22Rv1 (cell line): Measurements from ENCODE around the gene PHRF1.

Experiments
- H3K27ac ChIP-seq: fragments of 450-650 bp; 2 replicates; pipeline ENCODE4 v1.5.1; 2017
- ZFX ChIP-seq: fragments of 450-650 bp; IDR thresholded peaks from 2 replicates; pipeline ENCODE4 v1.6.1; 2017; ENCODE audit warnings: antibody characterized with exemption, borderline replicate concordance
- TF ChIP-seq, protein P1 (sequence below): fragments of 450-650 bp; IDR thresholded peaks from 2 replicates; pipeline ENCODE4 v1.5.1; 2017; ENCODE audit warnings: mild to moderate bottlenecking

Gene PHRF1, protein sequence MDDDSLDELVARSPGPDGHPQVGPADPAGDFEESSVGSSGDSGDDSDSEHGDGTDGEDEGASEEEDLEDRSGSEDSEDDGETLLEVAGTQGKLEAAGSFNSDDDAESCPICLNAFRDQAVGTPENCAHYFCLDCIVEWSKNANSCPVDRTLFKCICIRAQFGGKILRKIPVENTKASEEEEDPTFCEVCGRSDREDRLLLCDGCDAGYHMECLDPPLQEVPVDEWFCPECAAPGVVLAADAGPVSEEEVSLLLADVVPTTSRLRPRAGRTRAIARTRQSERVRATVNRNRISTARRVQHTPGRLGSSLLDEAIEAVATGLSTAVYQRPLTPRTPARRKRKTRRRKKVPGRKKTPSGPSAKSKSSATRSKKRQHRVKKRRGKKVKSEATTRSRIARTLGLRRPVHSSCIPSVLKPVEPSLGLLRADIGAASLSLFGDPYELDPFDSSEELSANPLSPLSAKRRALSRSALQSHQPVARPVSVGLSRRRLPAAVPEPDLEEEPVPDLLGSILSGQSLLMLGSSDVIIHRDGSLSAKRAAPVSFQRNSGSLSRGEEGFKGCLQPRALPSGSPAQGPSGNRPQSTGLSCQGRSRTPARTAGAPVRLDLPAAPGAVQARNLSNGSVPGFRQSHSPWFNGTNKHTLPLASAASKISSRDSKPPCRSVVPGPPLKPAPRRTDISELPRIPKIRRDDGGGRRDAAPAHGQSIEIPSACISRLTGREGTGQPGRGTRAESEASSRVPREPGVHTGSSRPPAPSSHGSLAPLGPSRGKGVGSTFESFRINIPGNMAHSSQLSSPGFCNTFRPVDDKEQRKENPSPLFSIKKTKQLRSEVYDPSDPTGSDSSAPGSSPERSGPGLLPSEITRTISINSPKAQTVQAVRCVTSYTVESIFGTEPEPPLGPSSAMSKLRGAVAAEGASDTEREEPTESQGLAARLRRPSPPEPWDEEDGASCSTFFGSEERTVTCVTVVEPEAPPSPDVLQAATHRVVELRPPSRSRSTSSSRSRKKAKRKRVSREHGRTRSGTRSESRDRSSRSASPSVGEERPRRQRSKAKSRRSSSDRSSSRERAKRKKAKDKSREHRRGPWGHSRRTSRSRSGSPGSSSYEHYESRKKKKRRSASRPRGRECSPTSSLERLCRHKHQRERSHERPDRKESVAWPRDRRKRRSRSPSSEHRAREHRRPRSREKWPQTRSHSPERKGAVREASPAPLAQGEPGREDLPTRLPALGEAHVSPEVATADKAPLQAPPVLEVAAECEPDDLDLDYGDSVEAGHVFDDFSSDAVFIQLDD (N-terminal part only)

DNA sequence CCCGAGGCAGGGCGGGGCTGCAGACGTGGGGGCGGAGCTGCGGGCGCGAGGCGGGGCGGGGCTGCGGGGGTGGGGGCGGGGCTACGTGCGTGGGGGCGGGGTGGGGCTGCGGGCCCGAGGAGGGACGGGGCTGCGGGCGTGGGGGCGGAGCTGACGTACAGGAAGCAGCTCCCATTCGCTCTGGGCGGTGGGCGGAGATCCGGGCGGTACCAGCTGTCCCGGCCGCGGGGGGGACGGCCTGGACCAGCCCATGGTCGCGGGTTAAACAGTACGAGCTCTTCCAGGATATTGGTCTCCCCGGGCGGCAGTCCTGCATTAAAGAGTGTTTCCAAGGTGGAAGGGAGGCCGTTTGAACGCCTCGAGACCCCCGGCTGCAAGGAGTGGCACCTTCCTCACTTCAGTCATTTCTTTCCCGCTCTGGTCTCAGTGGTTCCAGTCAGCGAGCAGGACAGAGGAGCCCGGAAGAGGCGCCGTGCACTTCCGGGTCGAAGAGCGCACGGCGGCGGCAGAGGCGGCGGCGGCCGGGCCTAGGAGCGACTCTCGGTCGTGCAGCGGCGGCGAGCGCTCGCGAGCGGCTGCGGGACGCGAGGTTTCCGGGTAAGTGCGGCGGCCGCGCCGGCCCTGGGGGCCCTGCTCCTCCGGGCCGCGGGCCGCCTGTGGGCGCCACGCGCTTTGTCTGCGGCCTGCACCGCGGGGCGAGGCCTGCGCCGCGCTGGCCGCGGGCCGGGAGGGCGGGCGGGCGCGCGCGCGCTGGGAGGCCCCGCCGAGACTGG lies at the start of gene PHRF1:
TSS of gene PHRF1 (plus strand) at position 475 of the 773 bp plus-strand sequence. CDS start 5,043 bp downstream, outside the sequence.
- TF ChIP-seq, protein P1, sequence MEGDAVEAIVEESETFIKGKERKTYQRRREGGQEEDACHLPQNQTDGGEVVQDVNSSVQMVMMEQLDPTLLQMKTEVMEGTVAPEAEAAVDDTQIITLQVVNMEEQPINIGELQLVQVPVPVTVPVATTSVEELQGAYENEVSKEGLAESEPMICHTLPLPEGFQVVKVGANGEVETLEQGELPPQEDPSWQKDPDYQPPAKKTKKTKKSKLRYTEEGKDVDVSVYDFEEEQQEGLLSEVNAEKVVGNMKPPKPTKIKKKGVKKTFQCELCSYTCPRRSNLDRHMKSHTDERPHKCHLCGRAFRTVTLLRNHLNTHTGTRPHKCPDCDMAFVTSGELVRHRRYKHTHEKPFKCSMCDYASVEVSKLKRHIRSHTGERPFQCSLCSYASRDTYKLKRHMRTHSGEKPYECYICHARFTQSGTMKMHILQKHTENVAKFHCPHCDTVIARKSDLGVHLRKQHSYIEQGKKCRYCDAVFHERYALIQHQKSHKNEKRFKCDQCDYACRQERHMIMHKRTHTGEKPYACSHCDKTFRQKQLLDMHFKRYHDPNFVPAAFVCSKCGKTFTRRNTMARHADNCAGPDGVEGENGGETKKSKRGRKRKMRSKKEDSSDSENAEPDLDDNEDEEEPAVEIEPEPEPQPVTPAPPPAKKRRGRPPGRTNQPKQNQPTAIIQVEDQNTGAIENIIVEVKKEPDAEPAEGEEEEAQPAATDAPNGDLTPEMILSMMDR: no peak
- peak; percentile 79; the same call in 1 of the 2 replicates for TF ChIP-seq ZFX
- peak within 1 kb of the TSS; percentile 91 for H3K27ac ChIP-seq

DNA sequence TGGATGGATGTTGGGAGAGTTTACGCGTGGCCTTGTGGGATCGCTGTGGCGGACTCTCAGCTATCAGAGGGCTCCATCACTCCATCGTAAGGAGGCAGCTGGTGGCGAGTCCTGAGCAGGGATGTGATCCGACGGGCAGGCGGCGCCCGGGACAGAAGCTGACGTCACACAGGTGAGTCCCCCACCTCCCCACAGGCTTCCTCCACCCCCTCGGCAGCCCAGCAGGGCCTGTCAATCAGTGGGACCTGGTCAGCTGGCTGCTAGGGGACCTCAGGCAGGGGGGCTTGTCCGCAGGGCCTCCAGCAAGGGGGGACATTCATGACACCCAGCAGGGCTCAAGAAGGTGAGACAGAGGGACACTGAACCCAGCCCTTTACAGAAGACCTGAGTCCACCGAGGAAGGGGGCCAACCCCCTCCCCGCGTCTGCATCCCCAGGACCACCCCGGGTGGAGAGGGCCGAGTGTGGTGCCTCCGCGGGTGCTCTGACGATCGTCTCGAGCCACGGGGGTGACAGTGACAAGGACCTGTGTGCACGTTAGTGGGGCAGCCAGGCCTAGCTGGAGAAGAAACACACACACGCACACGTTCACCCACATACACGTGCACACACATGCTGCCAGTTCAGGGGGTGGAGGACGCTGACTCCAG lies 48.0 kb upstream of the PHRF1 start:
- no peak overlapping the region for H3K27ac ChIP-seq
- TF ChIP-seq ZFX: no peak
- TF ChIP-seq, protein P1: no peak

DNA sequence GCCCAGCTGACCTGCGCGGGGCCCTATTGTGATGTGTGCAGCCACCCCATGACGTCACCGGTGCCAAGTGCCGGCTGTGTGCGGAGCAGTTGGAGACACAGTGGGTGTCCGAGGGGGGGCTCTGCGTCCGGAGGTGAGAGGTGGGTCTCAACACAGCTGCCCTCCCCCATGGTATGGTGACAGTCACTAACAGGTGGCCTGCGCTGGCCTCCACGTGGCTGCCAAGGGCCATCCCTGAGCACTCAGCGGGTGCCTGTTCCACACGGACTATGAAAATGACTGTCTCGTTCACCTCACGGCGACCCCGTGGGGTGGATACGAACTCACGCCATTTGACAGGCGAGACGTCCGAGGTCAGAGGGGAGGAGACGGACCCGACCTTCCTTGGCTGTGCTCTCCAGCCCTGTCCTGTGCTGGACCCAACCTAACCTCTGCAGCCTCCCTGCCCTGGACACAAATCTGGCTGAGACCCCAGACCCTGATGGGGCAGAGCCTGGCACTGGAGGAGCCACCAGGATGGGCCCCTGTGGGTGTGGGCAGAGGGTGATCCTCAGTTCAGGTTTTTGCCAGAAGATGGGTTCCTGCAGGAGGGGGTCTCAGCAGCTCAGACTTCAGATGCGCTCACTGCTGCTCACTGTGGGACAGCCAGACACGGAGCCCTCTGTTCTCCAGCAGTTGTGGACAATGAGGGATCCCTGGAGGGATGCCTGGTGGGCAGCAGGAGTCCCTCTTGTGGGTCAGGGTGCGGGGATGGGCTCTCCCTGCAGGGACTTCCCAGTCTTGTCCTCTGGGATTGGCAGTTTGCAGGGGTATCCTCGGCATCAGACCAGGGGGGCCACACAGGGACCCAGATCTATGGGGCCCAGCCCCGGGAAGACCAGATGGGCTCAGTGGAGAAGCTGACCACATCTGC lies 47.2 kb upstream of the PHRF1 start:
- TF ChIP-seq ZFX: no peak
- TF ChIP-seq, protein P1: no peak
- H3K27ac ChIP-seq: no peak overlapping the region

DNA sequence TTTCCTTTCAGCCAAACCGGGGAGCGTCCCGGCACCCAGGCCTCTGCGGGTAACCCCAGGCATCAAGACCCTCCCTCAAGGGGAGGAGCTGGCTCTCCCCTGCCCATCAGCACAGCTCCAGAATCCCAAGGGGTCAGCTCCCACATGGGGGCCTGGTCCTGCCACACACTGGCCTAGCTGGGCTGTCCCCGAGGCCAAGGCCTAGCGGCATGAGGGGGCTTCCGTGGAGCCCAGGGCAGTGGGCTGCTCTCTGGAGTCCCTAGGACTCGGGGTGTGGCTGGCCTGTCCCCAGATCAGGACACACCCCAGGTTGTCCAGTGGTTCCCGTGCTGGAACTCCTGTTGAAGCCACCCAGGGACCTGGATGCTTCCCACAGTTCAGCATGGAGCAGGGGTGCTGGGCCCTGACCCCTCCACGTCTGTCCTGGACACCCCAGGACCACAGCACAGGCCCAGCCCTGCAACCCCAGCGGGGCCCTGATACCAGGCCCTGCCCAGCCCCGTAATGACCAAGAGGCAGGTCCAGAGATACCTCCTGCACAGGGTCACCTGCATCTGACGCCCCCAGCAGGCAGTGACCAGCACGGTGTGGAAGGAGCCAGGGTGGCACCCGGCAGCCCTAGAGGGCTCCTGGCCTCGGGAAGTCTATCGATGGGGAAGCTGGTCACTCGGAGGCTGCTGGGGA lies 46.4 kb upstream of the PHRF1 start:
- TF ChIP-seq, protein P1: no peak
- TF ChIP-seq ZFX: no peak
- no peak overlapping the region for H3K27ac ChIP-seq

DNA sequence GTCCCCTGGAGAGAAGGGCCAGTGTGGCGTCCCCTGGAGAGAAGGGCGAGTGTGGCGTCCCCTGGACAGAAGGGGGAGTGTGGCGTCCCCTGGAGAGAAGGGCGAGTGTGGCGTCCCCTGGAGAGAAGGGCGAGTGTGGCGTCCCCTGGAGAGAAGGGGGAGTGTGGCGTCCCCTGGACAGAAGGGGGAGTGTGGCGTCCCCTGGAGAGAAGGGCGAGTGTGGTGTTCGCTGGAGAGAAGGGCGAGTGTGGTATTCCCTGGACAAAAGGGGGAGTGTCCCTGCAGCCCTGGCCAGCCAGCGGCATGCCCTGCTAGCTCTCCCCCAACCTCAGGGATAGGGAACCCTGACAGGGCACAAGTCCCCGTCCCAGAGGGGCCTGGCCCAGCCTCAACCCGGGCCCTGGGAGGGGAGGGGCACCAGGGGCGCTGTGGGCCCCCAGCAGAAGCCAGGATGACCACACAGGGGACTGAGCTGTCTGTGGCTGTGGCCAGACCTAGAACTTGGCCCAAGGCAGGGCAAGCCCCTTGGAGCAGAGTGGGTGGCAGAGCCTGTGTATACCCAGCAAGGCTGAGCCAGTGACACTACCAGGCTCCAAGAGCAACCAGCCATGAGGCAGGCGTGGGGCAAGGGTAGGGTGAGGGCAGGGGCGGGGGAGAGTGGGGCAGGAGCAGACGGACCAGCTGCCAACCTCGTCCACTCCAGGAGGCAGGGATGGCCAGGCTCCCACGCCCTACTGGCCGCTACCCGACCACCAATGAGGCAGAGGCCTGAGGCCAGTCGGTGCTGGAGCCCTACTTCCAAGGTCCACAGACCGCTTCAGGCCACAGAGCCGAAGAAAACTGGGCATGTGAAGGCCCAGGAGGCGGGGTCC lies 45.1 kb upstream of the PHRF1 start:
- TF ChIP-seq ZFX: no peak
- TF ChIP-seq, protein P1: no peak
- peak overlapping the region; percentile 99 for H3K27ac ChIP-seq
